CD4-positive, alpha-beta T cell treated with Interleukin-6 at 100 ng/mL for 8 hours (primary cell): ENCODE measurements around the gene ANKRD50.

Source experiments
- DNase-seq: peaks from one replicate; pipeline ENCODE4 v3.0.0-alpha.2; 2020; ENCODE audit warnings: mixed read lengths, low spot score

Gene ANKRD50, protein sequence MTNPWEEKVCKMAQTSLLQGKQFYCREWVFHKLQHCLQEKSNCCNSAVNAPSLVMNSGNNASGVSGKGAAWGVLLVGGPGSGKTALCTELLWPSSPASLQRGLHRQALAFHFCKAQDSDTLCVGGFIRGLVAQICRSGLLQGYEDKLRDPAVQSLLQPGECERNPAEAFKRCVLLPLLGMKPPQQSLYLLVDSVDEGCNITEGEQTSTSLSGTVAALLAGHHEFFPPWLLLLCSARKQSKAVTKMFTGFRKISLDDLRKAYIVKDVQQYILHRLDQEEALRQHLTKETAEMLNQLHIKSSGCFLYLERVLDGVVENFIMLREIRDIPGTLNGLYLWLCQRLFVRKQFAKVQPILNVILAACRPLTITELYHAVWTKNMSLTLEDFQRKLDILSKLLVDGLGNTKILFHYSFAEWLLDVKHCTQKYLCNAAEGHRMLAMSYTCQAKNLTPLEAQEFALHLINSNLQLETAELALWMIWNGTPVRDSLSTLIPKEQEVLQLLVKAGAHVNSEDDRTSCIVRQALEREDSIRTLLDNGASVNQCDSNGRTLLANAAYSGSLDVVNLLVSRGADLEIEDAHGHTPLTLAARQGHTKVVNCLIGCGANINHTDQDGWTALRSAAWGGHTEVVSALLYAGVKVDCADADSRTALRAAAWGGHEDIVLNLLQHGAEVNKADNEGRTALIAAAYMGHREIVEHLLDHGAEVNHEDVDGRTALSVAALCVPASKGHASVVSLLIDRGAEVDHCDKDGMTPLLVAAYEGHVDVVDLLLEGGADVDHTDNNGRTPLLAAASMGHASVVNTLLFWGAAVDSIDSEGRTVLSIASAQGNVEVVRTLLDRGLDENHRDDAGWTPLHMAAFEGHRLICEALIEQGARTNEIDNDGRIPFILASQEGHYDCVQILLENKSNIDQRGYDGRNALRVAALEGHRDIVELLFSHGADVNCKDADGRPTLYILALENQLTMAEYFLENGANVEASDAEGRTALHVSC (N-terminal part only)

DNA sequence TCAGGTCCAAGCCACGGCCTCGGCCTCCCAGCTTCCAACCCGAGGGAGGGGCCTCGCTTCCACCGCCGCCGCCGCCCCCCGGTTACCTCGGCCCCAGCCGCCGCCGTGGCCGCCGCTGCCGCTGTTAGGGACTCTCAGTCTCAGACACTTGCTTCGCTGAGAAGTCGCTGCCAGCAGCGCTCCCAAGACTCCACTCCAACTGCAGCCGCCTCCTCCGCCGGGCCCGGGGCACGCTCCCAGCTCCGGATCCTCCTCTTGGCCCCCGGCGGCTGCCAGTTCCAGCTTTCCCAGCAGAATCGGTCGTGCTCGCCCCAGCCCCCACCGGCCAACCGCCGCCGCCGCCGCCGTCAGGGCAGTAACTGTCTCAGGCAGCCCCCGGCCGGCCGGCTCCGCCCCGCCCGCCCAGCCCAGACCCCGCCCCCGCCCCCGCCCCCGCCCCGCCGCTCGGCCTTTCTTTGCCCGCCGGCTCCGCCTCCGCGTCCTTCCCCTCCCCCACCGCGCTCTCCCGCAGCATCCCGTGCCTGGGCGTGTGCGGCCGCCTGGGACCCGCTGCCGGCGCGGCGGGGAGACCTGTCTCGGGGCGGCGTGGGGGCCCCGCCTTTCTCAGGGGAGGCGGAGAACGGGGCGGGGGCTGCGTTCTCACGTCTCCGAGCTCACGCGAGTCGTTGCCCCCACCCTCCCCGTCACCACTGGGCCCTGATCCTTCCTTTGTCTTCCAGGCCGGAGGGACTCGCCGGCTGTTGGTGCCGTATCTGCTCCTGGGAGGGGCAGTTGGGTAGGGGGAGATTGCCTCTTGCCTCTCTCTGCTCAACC, at the start of gene ANKRD50:
Gene ANKRD50, minus strand, starts transcription at position 361 of the 813 bp plus-strand sequence. CDS start 2,221 bp downstream, outside the sequence.
- peak; percentile 66 for DNase-seq

DNA sequence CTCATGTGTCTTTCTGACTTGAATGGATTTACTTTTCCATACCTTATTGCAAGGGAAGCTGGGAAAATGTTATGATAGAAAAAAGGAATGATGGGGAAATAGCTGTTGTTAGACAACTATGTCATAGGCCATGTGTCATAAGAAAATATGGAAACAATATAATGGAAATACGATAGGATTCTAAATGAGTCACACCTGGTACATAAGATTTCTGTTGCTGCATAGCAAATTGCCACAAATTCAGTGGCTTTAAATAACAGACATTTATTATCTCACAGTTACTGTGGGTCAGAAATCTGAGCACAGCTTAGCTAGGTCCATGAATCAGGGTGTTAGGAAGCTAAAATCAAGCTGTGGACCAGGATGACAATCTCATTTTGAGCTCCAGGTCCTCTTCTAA, 44.6 kb upstream of the ANKRD50 start:
- no peak for DNase-seq

DNA sequence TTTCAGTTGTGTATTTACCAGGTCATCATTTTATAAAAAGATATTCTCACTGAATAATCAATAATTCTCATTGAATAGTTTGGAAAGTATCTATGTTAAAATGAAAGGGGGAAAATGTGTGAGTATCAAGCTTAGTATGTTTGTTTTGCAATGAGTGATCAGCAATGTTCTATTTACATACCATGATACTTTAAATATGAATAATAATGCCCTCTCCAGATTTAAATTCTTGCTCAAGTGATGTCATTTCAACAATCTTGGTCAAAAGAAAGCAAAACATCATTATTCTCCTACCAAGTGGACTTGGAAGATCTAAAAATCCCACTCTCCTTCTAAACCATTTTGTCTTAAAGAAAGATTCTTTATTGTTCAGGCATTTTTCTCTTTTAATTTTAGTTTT, 42.1 kb upstream of the ANKRD50 start:
- no peak for DNase-seq

DNA sequence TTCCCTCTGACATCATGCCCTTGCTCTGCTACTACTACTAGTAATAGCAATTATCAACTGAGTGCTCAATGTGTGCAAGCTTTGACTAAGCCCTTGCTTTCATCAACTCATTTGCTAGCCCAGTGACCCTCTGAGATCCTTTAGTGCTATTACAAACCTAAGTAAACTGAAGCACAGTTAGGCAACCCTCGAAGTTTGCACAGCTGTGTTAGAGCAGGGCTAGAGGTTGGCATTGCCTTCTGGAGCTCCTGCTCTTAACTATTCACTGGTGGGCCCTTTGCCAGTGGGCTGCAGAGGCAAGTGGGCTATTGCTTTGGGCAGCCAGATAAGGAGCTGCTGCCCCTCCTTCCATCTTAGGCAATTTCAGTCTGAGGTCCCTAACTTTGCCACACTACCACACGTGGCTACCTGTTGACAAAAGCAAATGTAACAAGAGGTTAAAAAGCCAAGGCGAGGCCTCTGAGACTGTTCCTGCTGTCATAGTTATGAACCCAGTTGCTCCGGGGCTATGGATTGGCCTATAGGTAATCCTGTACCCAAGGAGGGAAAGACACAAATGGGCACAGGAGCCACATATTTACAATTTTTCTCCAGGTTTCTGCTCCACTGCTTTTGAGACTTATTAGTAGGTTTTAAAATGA, 41.5 kb upstream of the ANKRD50 start:
- DNase-seq, result no peak

DNA sequence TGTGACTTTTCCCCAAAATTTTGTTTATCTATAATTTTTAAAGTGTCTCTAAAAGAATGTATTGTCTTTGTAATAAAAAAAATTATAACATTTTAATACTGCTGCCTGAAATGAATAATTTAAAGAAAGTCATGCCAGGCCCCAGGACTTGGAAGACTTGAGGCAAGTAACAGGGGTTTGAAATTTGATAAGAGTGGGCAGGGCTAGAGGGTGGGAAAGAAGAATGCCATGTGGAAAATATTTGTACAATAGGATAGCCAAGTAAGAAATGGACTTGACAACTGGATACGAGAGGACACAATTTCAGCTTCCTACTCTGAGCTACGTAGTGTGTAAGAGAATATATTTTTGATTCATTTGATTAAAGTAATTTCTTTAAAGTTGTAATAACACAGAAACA, 36.9 kb upstream of the ANKRD50 start:
- no peak for DNase-seq

DNA sequence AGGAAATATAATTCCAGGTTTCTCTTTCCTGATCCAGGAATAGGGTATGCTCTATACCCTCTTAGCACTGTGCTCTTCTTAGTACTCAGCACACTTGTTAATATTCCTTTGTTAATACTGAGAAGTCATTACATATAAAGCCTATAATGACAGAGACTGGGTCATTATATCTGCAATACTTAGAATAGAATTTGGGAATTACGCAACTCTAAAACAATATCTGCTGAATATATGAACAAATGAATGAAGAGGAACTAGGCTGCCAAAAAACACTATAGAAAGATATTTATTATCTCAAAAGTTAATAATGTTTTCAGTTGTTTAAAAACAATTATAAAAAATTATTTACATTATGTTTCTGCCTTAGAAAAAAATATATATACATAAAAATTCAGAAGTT, 36.4 kb upstream of the ANKRD50 start:
- DNase-seq, result no peak

DNA sequence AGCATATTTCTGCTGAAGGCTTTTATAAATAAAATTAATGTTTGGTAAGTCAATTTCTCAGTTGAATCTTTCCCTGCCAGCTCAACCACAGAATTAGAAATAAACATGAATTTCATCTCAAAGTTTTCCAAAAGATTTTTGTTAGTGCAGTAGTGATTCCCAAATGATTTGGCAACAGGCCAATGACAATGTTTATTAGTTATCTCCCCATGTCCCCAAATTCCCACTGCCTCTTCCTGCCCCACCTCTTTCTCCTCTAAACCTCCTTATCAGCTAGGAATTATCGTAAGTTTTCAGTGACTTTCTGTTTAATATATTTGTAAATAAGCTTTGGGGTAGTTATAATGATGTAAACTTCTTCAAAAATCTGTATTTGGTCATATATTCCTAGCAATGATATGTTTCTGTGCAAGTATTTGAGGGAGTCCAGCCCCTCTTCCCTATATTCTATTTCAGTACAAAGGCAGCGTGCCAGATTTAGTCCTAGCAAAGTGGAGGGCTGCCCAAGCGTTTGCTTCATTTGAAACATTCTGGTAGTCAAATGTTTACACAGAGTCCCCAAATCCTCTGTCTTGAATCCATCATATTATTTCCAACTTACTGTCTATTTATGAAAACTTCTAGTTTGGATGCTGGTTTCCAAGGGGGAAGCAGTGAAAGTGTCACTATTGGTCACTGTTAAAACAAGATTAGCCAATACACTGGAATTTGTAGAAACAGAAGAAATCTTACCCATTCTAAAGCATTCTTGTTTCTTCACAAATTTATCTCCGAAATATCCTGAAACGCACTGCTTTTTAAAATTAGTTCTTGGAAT, 33.7 kb upstream of the ANKRD50 start:
- DNase-seq, result no peak

DNA sequence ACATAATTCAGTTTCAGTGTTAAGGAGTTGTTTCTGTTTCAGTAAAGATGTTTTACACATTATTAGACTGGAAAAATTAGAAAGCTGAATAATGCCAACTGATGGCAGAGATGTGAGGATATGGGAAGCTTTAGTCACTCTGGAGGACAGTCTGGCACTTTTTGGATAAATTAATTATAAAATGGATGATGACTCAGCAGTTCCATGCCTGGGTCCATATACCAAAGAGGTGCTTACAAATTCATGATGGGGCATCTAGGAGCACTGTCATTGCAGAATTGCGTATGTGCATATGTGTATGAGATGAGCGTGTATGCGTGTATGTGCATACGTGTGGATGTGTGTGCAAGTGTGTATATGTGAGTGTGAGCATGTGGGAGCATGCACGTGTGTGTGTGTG, 31.2 kb upstream of the ANKRD50 start:
- DNase-seq, result no peak

DNA sequence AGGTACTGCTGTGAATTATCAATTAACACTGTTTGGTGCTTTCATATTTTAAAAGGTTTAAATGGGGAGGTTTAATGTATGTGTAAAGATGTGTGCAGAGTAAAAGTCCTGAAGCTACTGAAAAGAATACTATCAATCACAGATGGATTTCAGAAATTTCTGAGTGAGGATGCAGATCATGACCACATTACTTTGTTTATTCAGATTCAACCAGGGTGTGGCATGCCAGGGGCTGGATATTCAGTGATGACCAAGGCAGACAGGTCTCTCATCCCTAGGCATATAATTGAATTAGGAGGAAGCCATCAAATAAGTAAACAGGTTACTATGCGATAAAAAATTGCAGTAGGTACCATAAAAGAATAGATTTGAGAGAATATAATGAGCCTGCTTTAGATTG, 28.0 kb upstream of the ANKRD50 start:
- no peak for DNase-seq

DNA sequence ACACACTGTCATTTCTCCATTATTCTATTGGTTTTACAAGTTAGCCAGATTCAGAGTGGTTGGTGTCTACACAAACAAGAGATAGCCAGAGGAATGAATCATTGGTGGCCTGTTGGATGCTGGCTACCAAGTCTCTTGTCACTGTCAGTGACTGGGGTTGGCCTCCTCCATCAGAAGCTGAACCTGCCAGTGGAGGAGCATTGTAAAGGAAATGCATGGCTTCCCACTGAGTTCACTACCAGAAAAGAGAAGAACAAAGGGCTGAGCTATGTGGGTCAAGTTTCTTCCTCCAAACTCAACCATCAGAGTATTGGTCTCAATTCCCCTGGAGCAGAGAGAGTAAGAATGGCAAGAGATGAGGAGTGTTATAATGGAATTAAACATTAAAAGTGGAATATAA, 26.5 kb upstream of the ANKRD50 start:
- DNase-seq, result no peak

DNA sequence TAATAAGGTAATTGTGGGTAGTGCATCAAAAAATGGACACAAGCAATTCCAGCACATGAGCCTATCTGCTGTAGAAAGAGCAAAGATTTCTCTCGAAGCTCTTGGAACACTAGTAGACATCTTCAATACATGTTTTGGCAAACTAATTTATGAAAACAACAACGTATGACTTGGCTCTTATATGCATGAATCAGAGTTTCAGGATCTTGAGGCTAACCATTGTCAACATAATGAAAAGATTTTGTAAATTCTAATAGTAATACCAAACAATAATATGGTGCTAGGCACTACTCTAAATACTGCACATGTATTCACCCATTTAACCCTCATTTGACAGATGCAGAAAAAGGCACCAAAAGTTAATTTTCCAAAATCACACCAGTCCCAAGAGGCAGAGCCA, 25.1 kb upstream of the ANKRD50 start:
- DNase-seq, result no peak

DNA sequence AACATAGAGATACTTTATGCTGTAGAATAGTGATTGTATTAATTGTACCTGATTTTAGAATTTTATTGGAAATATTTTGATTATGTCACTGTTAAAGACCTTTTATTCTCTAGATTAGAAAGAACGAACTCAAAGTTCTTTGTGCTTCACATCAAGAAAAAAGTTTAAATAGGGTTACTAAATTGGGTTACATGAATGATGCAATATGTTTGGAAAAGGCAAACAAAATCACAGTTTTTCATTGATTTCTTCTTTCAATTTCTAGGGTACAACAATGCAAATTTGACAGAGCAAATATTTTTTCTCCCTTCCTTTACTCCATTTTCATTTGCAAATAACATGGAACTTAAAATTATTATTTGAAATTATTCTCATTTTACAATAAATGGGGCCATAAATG, 24.0 kb upstream of the ANKRD50 start:
- no peak for DNase-seq

DNA sequence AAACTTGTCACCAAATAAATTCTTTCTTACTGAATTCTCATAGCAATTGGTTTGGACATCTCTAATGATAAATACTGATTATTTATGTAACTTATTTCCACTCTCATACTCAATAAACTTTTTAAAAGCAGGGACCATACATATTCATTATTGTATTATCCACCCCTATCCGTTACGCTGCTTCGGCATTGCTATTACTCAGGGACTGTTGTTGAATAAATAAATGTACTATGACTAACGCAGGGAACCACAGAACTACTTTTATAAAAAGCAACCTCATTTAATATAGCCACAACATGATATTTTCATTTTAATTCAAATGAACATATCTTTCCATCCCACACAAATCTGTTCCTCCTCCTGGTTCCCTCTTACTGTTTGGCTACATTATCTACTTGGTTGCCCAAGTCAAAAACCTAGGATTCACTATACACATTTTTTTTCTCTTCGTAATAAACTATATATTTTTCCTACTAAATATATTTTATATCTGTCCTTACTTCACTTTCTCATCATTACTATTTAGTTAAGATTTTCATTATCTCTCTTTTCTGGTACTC, 14.9 kb upstream of the ANKRD50 start:
- DNase-seq, result no peak

DNA sequence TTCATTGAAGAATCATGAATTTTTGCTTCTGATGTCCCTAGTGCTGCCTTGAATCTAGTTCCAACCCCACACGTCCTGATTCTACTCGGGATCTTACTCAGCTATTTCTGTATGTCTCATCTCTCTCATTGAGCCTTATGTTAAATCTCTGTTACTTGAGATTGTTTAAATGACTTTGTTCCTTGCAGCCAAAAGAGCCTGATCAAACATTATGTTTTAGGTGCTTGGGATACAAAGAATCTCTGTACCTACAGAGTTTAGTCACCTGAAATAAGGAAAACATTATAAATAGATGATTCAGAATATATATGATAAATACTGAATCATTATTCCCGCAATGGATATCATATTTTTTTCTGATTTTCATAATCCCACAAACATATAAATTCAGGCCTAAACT, 13.7 kb upstream of the ANKRD50 start:
- no peak for DNase-seq

DNA sequence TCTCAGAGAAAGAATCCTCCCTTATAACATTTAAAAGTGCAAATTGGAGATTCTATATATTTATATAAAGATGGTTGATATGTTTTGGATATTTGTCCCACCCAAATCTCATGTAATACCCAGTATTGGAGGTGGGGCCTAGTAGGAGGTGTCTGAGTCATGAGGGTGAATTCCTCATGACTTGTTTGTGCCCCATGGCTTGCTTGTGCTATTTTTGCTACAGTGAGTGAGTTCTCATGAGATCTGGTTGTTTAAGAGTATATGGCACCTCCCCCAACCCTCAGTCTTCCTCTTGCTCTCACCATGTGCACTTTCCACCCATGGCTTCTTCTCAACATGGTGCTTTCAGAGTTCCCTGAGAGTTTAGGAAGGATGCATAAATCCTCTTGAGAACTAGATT, 9.5 kb upstream of the ANKRD50 start:
- no peak for DNase-seq

DNA sequence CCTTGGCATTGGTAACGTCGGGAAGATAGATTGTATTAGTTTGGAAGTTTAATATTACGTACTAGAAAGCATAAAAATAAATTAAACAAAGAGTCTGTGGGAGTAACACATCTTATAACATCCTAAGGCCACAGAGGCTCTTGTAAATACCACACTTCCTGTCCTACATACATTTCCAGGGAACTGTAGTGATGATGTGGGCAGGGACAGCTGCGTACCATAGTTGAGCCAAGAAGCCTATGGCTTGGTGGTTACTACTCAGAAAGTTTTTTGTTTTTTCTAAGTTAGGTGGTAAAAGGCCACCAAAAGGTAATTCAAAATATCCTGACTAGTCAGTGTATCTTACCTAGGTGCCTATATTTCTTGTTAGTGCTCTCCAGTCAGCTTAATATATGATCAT, 4.6 kb upstream of the ANKRD50 start:
- no peak for DNase-seq

DNA sequence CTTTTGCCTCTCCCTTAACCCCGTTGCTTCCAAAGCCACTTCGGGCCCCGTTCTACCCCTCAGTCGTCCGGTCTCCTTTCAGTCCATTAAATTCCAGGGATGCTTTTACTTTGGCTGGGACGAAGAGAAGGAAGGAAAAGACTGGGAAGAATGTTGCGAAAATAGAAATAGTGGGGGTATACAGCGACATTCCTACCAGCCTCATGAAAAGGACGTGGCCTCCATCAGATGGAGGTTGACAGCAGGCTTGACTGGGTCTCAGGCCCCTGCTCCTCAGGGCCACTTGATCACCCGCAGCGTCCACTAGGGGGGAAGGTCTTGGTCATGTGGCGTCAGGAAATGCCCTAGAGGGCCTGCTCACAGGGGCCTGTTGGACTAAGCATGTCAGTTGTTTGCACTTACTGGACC, 657 bp upstream of the ANKRD50 start:
- DNase-seq, result peak; percentile 2

DNA sequence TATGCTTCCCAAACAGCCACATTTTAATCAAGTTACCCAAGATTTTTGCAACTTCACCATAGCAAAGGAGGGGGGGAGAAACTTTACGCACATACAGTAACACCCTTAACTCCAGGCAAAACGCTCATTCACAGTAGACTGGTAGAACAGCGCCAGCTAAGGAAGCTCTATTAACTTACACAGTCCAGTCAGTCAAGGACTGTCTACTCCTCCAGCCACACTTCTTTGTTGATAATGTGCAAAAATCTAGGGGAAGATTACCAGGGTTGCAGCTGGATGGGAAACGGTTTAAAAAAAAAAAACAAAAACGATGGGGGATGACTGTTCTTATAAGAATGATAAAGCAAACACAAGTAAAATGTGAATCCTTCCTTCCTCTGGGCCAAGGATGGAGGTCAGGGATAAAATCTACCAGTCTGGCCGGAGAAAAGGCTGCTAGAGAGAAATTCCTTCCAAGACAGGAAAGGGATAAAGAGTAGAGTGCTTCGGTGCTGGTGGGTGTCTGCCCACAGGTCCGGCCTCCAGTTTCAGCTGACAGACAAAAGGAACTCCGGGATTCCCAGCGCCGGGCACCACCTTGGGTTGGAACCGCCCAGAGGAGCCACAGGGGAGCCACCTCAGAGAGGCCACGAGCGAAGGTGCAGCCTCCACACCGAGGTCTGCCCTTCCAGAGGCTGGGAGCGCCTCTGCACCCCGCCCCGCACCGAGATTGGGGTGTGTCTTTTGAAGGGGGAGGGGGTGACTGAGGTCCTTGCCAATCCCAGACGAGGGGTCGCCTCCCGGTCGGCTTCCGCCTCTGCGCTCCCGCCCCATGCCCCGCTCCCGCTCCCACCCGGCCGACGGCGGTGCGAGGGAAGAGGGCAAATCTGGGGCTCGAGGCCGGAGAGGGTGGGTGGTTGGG, 811 bp downstream of the ANKRD50 start:
- peak; percentile 6 for DNase-seq

DNA sequence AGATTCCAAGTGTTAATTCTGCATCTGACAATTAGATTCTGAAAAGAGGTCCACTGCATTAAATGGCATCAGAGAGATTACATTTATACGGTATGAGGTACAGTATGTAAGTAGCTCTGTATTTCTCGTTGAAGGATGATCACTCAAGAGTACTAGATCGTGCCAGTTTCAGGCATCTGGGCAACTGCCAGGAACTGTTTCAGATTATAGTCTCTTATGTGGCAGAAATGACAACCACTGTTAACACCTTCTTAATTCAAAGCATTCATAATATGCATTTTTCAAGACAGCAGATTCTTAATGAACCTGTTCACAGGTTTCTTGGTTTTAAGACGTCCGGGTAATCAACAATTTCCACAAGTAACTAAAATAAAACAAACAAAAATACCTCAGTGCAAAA, 1.6 kb downstream of the ANKRD50 start:
- no peak for DNase-seq
